ENCODE measurements around the gene MYRFL. TPM values are rescaled to one million over a fixed set of nuclear protein-coding genes. Genes with fewer than 3 reads are reported as not detected.
A peak's percentile ranks its signal among the peaks of the same experiment; 100 is the strongest.

MYRFL gene
- total RNA-seq, 1 experiment from 2014 or later = not detected

GRCh38 chr12:69888901-69889300 is 63.9 kb downstream of the MYRFL start:
- no peak for DNase-seq (ENCODE audit: unreplicated experiment)
- intact Hi-C loops (cut with micrococcal nuclease) = no loop called here
- Mint-ChIP-seq H3K4me3 (ENCODE audit: unreplicated experiment) (no peak overlapping the region), H3K36me3 (ENCODE audit: insufficient read depth, unreplicated experiment) (no peaks in the 10 kb centered on the region), H3K9me3 (ENCODE audit: unreplicated experiment) (no peaks in the 10 kb centered on the region), H3K4me1 (ENCODE audit: insufficient read depth, unreplicated experiment) (no peaks in the 10 kb centered on the region), H3K27me3 (ENCODE audit: insufficient read depth, unreplicated experiment) (no peaks in the 10 kb centered on the region), H3K27ac (ENCODE audit: low read depth, unreplicated experiment) (no peak overlapping the region)
- POLR2A ChIA-PET = no interaction called here
- TF ChIP-seq, protein P1, sequence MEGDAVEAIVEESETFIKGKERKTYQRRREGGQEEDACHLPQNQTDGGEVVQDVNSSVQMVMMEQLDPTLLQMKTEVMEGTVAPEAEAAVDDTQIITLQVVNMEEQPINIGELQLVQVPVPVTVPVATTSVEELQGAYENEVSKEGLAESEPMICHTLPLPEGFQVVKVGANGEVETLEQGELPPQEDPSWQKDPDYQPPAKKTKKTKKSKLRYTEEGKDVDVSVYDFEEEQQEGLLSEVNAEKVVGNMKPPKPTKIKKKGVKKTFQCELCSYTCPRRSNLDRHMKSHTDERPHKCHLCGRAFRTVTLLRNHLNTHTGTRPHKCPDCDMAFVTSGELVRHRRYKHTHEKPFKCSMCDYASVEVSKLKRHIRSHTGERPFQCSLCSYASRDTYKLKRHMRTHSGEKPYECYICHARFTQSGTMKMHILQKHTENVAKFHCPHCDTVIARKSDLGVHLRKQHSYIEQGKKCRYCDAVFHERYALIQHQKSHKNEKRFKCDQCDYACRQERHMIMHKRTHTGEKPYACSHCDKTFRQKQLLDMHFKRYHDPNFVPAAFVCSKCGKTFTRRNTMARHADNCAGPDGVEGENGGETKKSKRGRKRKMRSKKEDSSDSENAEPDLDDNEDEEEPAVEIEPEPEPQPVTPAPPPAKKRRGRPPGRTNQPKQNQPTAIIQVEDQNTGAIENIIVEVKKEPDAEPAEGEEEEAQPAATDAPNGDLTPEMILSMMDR (IDR thresholded peaks at IDR 0.05; ENCODE audit: unreplicated experiment) = no peak
- CTCF ChIA-PET = interaction anchor here (4.9 kb wide), 1 partner anchor 9 kb away, joined by 32 read pairs; no protein-coding TSS in a partner anchor
- no TSS peak for BruUV-seq (replicated peaks)

DNA sequence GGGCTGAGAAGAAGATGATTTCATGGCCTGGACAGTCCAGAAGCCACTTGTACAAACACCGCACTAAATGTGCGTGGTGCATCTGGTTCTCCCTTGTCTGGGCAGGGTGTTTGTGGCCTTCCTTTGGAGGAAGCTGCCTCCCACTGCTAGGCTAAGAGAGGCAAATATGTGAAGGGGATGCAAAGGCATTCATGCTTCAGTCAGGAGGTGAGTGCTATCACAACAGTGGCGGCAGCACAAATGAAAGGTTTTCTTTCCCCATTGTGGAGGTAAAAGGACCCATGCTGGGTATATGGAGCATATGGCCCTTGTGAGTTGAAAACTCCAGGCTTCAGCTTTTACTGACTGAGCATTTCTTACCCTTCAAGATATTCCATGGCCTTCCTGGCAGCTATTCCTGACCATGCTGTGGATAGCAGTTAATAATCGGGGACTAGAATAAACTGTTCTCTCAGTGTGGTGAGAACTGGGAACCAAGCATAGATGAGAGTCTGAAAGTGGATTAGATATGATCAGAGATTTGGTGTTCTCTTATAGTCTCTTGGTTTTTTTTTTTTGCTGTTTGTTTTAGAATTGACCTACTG is 69.9 kb downstream of the MYRFL start:
- TF ChIP-seq, protein P1 (IDR thresholded peaks at IDR 0.05; ENCODE audit: unreplicated experiment) = no peak
- ChIA-PET CTCF (interaction anchor here (0.8 to 2.4 kb wide), 2 partner anchors 15 to 824 kb away, joined by 3 to 18 read pairs; no protein-coding TSS in a partner anchor), POLR2A (no interaction called here)
- Mint-ChIP-seq H3K27me3 (ENCODE audit: insufficient read depth, unreplicated experiment) (no peaks in the 10 kb centered on the region), H3K4me1 (ENCODE audit: insufficient read depth, unreplicated experiment) (peaks cover 10% of the 10 kb centered on the region), H3K9me3 (ENCODE audit: unreplicated experiment) (no peaks in the 10 kb centered on the region), H3K36me3 (ENCODE audit: insufficient read depth, unreplicated experiment) (no peaks in the 10 kb centered on the region), H3K27ac (ENCODE audit: low read depth, unreplicated experiment) (no peak overlapping the region), H3K4me3 (ENCODE audit: unreplicated experiment) (no peak overlapping the region)
- no TSS peak for BruUV-seq (replicated peaks)
- intact Hi-C loops (cut with micrococcal nuclease) = no loop called here
- no peak for DNase-seq (ENCODE audit: unreplicated experiment)

GRCh38 chr12:69896653-69897381 is 71.8 kb downstream of the MYRFL start:
- Mint-ChIP-seq H3K4me1 (ENCODE audit: insufficient read depth, unreplicated experiment) (peaks cover 10% of the 10 kb centered on the region), H3K36me3 (ENCODE audit: insufficient read depth, unreplicated experiment) (no peaks in the 10 kb centered on the region), H3K4me3 (ENCODE audit: unreplicated experiment) (no peak overlapping the region), H3K9me3 (ENCODE audit: unreplicated experiment) (no peaks in the 10 kb centered on the region), H3K27ac (ENCODE audit: low read depth, unreplicated experiment) (no peak overlapping the region), H3K27me3 (ENCODE audit: insufficient read depth, unreplicated experiment) (no peaks in the 10 kb centered on the region)
- POLR2A ChIA-PET = interaction anchor here (1.3 kb wide), 1 partner anchor 347 kb away, joined by 4 read pairs; no protein-coding TSS in a partner anchor
- TF ChIP-seq, protein P1 (IDR thresholded peaks at IDR 0.05; ENCODE audit: unreplicated experiment) = no peak
- no TSS peak for BruUV-seq (replicated peaks)
- intact Hi-C loops (cut with micrococcal nuclease) = no loop called here
- DNase-seq (ENCODE audit: unreplicated experiment) = no peak
- CTCF ChIA-PET = interaction anchor here (0.5 to 3.4 kb wide), 4 partner anchors 11 to 834 kb away, joined by 3 to 19 read pairs (median 4); no protein-coding TSS in a partner anchor

DNA sequence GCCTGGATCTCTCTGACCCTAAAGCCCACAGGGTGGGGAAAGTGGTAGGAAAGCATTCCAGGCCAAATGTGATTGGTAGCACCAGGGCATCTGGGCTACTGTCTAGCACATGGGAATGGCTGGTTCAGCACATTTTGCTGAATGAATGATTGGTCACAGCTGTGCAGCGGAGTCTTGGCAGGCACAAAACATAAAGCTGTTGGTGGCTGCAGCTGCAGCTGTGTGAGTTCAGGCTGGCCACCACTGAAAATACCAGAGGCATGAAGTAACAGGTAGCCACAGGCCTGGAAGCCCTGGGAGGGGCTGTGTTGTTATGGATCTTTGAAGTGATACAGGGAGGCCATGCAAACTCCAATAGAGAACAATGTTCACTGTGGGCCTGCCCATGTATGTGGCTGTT is 72.7 kb downstream of the MYRFL start:
- Mint-ChIP-seq H3K27me3 (ENCODE audit: insufficient read depth, unreplicated experiment) (no peaks in the 10 kb centered on the region), H3K9me3 (ENCODE audit: unreplicated experiment) (no peaks in the 10 kb centered on the region), H3K27ac (ENCODE audit: low read depth, unreplicated experiment) (no peak overlapping the region), H3K4me3 (ENCODE audit: unreplicated experiment) (no peak overlapping the region), H3K4me1 (ENCODE audit: insufficient read depth, unreplicated experiment) (peaks cover 10% of the 10 kb centered on the region), H3K36me3 (ENCODE audit: insufficient read depth, unreplicated experiment) (no peaks in the 10 kb centered on the region)
- BruUV-seq (replicated peaks) = no TSS peak
- ChIA-PET POLR2A (interaction anchor here (0.7 to 1.3 kb wide), 4 partner anchors 15 to 455 kb away, joined by 3 to 4 read pairs (median 4); no protein-coding TSS in a partner anchor), CTCF (interaction anchor here (0.6 to 3.4 kb wide), 3 partner anchors 12 to 834 kb away, joined by 3 to 19 read pairs (median 4); no protein-coding TSS in a partner anchor)
- DNase-seq (ENCODE audit: unreplicated experiment) = peak; percentile 25
- intact Hi-C loops (cut with micrococcal nuclease) = no loop called here
- TF ChIP-seq, protein P1 (IDR thresholded peaks at IDR 0.05; ENCODE audit: unreplicated experiment) = no peak
